ENCODE data around the gene ABHD2.
"Not testable (repeated sequence)": the region's sequence is repeated elsewhere in the genome, so short reads cannot be mapped to it uniquely, and the experiment has no call there.

Gene ABHD2

GRCh38 chr15:89243691-89244573 is 155.7 kb downstream of the ABHD2 start, which contains the start of gene FANCI:
TSS of gene FANCI (plus strand) at chr15:89243979. CDS start at chr15:89247648, 3,669 bp downstream.
- Mint-ChIP-seq H3K9me3 (no peaks in the 10 kb centered on the region), H3K4me1 (ENCODE audit: low read depth) (peaks cover 35% of the 10 kb centered on the region), H3K4me3 (peak within 1 kb of the TSS; percentile 97), H3K36me3 (ENCODE audit: low read depth) (peaks cover 42% of the 10 kb centered on the region), H3K27me3 (ENCODE audit: low read depth) (peaks cover 4% of the 10 kb centered on the region), H3K27ac (peak within 1 kb of the TSS; percentile 94)
- DNase-seq (ENCODE audit: low spot score), result peak; percentile 96

GRCh38 chr15:89244574-89244903 is 156.3 kb downstream of the ABHD2 start:
- peaks cover 2% of the 10 kb centered on the region for H3K27me3 Mint-ChIP-seq (ENCODE audit: low read depth)
- H3K36me3 Mint-ChIP-seq (ENCODE audit: low read depth), result peaks cover 47% of the 10 kb centered on the region

GRCh38 chr15:89247446-89247845 is 159.2 kb downstream of the ABHD2 start:
- no peaks in the 10 kb centered on the region for H3K27me3 Mint-ChIP-seq (ENCODE audit: low read depth)
- peak overlapping the region; percentile 28 for H3K4me3 Mint-ChIP-seq
- H3K9me3 Mint-ChIP-seq, result peaks cover 3% of the 10 kb centered on the region
- H3K4me1 Mint-ChIP-seq (ENCODE audit: low read depth), result peaks cover 42% of the 10 kb centered on the region
- H3K36me3 Mint-ChIP-seq (ENCODE audit: low read depth), result peaks cover 69% of the 10 kb centered on the region
- no peak for DNase-seq (ENCODE audit: low spot score)
- peak overlapping the region; percentile 33 for H3K27ac Mint-ChIP-seq

More at GRCh38 chr15:89244574-89244903, 156.3 kb downstream of the ABHD2 start:
- no peak for DNase-seq (ENCODE audit: low spot score)
- Mint-ChIP-seq H3K9me3 (peaks cover 1% of the 10 kb centered on the region), H3K27ac (peak overlapping the region; percentile 94), H3K4me1 (ENCODE audit: low read depth) (peaks cover 36% of the 10 kb centered on the region), H3K4me3 (peak overlapping the region; percentile 97)

GRCh38 chr15:89248584-89248983 is 160.3 kb downstream of the ABHD2 start:
- Mint-ChIP-seq H3K36me3 (ENCODE audit: low read depth) (peaks cover 75% of the 10 kb centered on the region), H3K27me3 (ENCODE audit: low read depth) (no peaks in the 10 kb centered on the region), H3K27ac (no peak overlapping the region), H3K4me1 (ENCODE audit: low read depth) (peaks cover 39% of the 10 kb centered on the region), H3K9me3 (peaks cover 3% of the 10 kb centered on the region), H3K4me3 (no peak overlapping the region)
- DNase-seq (ENCODE audit: low spot score), result no peak

GRCh38 chr15:89250142-89250541 is 161.9 kb downstream of the ABHD2 start:
- H3K27me3 Mint-ChIP-seq (ENCODE audit: low read depth); H3K9me3 Mint-ChIP-seq; H3K4me3 Mint-ChIP-seq; DNase-seq (ENCODE audit: low spot score); H3K27ac Mint-ChIP-seq: not testable (repeated sequence)
- H3K36me3 Mint-ChIP-seq (ENCODE audit: low read depth), result peaks cover 75% of the 10 kb centered on the region
- peaks cover 37% of the 10 kb centered on the region for H3K4me1 Mint-ChIP-seq (ENCODE audit: low read depth)

Data from T-helper 2 cell treated with Interferon-gamma antibody and Interleukin-4, amounts not matched to agents 5 μg/mL and 100 μg/mL, for 36 hours (primary cell).